Subcutaneous adipose tissue (tissue), 4 donors: ENCODE measurements around the gene SLC6A7. TPM values are rescaled to one million over a fixed set of nuclear protein-coding genes. Genes with fewer than 3 reads are reported as not detected.

ENCODE experiments used
- CTCF ChIP-seq: fragments of 450-650 bp; IDR thresholded peaks from one replicate; pipeline ENCODE4 v1.5.1; 2016; ENCODE audit warnings: low read depth, mild to moderate bottlenecking, control low read depth, antibody characterized with exemption, moderate library complexity
- total RNA-seq, 4 donors: library from RNA; depleted of rRNA; stranded (reverse); fragments of >200 nt; gene quantifications; one replicate each; pipeline ENCODE4 v1.1.0, GENCODE V29; 2016

The SLC6A7 gene
- total RNA-seq, 4 donors from 2014 or later: 0.17 TPM; not detected in 3

DNA sequence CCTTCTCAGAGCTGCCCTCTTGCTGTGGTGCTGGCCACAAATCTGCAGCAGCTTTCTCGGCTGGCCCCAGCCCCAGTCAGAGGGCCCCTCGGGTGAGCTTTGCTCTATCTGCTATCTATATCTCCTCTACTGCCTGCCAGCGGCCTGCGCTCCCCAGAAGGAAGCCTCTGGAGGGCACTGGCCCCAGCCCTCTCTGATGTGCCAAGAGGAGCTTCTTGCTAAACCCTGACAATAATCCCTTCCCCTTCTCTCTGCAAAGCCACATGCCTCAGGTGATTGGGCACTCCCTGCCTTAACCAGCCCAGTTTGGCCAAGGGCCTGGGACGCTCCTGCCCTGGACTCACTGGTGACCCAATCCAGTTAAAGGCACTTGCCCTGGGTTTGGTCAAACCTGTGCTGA, 57.0 kb downstream of the SLC6A7 start:
- no peak for TF ChIP-seq CTCF

DNA sequence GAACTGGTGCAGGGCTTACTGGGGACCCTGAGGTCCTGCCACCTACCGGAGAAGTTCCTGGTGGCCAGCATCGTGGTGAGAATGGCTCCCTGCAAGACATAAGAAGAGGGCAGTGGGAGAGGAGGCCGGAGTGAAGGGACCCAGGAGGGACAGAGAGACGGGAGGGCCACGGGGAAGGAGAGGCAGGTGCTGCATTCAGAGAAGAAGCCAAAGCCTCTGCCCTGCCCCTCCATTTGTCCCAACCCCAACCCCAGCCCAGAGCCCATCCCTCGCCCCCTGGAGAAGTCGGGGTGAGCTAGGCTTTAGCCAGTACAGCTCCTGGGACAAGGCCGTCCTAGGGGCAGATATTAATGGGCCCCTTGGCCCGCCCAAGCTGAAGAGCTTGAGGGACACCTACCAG, 57.9 kb downstream of the SLC6A7 start:
- TF ChIP-seq CTCF: no peak

GRCh38 chr5:150248946-150249345, 59.1 kb downstream of the SLC6A7 start:
- TF ChIP-seq CTCF: no peak

DNA sequence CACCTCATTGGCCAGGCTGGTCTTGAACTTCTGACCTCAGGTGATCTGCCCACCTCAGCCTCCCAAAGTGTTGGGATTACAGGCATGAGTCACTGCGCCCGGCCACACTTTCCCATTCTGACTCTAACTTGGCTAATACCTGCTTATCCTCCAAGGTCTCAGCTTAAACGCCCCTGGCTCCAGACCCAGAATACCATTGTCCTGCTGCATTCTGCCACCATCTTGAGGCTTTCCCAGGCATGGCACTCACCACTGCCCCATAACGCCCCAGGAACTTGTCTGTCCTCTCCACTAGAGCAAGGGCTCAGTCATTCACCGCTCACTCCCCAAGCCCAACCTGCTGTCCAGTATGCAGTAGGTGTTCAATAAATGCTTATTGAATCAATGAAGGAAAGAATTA, 59.9 kb downstream of the SLC6A7 start:
- TF ChIP-seq CTCF: no peak

GRCh38 chr5:150251504-150251903, 61.6 kb downstream of the SLC6A7 start:
- TF ChIP-seq CTCF: no peak

DNA sequence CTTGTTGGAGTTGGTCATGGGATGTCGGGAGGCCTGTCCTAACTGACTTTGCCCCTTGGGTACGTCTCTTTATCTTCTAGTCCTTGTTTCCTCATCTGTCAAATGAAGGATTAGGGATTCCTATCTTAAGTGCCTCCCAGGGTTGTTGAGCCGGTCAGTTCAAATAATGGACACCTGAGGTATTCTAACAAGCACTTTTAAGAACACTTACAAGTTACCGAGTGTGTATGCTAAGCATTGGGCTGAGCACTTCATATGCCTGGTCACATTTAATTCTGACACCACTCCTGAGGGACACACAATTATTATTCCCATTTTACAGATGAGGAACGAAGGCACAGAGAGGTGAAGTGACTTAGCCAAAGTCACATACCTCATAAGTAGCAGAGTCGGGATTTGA, 62.6 kb downstream of the SLC6A7 start:
- TF ChIP-seq CTCF: no peak

- no peak for TF ChIP-seq CTCF
Observed at GRCh38 chr5:150253416-150254208, 63.8 kb downstream of the SLC6A7 start.
